ENCODE measurements around the gene CDH12.

- TF ChIP-seq POLR2AphosphoS5 (IDR thresholded peaks at IDR 0.05; ENCODE audit: low read depth, low read length) (no peak), TAF1 (IDR thresholded peaks at IDR 0.05; ENCODE audit: borderline replicate concordance, low read depth, low read length) (no peak)
Measured at GRCh38 chr5:22295832-22296231, 557.3 kb downstream of the CDH12 start.

Data from GM12892 (cell line).